Measurements from ENCODE around the gene MRPS18A. TPM values are rescaled to one million over a fixed set of nuclear protein-coding genes. Genes with fewer than 3 reads are reported as not detected.

The MRPS18A gene
- total and polyA plus RNA-seq, 2 experiments from 2014 or later, result 58.6 to 62.7 TPM

GRCh38 chr6:43680308-43681200 lies 7.0 kb downstream of the MRPS18A start (continued):
- no peak for TF ChIP-seq ZNF462 (CRISPR knock-in tag; IDR thresholded peaks at IDR 0.05)

DNA sequence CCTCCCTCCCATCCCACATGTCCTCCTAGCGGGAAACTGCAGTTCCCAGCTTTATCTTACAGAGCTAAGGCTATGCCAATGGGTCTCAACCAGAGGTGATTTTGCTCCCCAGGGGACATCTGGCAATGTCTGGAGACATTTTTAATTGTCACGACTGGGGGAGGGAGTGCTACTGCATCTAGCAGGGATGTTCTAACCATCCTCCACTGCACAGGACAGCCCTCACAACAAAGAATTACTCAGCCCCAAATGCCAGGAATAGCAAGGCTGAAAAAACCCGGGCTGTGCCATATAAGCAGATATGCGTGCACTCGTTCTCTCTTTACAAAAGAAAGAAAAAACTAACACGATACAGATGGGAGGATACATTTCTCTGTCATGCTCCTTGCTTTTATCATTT lies 8.5 kb downstream of the MRPS18A start:
- H3K27ac Mint-ChIP-seq, result no peak overlapping the region
- TF ChIP-seq ZNF462 (CRISPR knock-in tag; IDR thresholded peaks at IDR 0.05), result no peak
- TF ChIP-seq CREB1 (CRISPR knock-in tag; IDR thresholded peaks at IDR 0.05; ENCODE audit: low read depth), result no peak
- no peak overlapping the region for H3K4me3 ChIP-seq
- H3K27ac ChIP-seq (ENCODE audit: low read depth), result no peak overlapping the region
- H3K4me1 Mint-ChIP-seq, result peaks cover 12% of the 10 kb centered on the region
- H3K36me3 Mint-ChIP-seq (ENCODE audit: low read depth), result peaks cover 30% of the 10 kb centered on the region
- no peak overlapping the region for H3K4me2 ChIP-seq
- DNase-seq (ENCODE audit: low spot score) (no peak), ATAC-seq (no peak)
- no peaks in the 10 kb centered on the region for H3K9me2 ChIP-seq (ENCODE audit: insufficient read depth)
- H3K79me2 ChIP-seq (replicated peaks; ENCODE audit: insufficient read depth), result peaks cover 42% of the 10 kb centered on the region
- H3K27me3 ChIP-seq (ENCODE audit: insufficient read depth), result no peaks in the 10 kb centered on the region
- H3K27me3 Mint-ChIP-seq (ENCODE audit: insufficient read depth, low read depth, poor library complexity), result peaks cover 6% of the 10 kb centered on the region
- H3K4me1 ChIP-seq (ENCODE audit: insufficient read depth), result no peaks in the 10 kb centered on the region
- H3K9me3 Mint-ChIP-seq, result no peaks in the 10 kb centered on the region
- peaks cover 8% of the 10 kb centered on the region; the same call in 1 of the 2 replicates for H3K36me3 ChIP-seq (ENCODE audit: insufficient read depth)
- H3K4me3 Mint-ChIP-seq, result no peak overlapping the region
- H2AFZ ChIP-seq, result no peak overlapping the region
- peaks cover 35% of the 10 kb centered on the region for H4K20me1 ChIP-seq (replicated peaks; ENCODE audit: insufficient read depth)
- no peaks in the 10 kb centered on the region for H3F3A ChIP-seq (replicated peaks; ENCODE audit: low read depth)

Measured in GM23338 (cell line).